HCT116 (cell line): ENCODE results near the gene MARCHF2. TPM values are rescaled to one million over a fixed set of nuclear protein-coding genes. Genes with fewer than 3 reads are reported as not detected.

Source experiments
- ATAC-seq: fragments of 200-7000 bp; cut with Tn5 transposase; 2 replicates; pipeline ENCODE4 v1.9.1; 2020; ENCODE audit warnings: mild to moderate bottlenecking, moderate library complexity
- BruUV-seq: library from RNA; stranded (reverse); fragments of 400-500 nt; replicated peaks from 2 replicates; lab custom pipeline; 2021; lab: Mats Ljungman, UMichigan
- CTCF ChIA-PET: fragments of 300-600 bp; sonication (Branson Sonifier 250); formaldehyde crosslinking; loops from one replicate; lab custom pipeline; 2021; ENCODE audit warnings: antibody characterized with exemption; lab: Charles Lee
- POLR2A ChIA-PET: fragments of 300-600, 350-600 bp; sonication (Branson Sonifier 250); formaldehyde crosslinking; loops from one replicate; lab custom pipeline; 2021; ENCODE audit warnings: antibody characterized with exemption; lab: Charles Lee
- RAD21 ChIA-PET, 2 experiments: fragments of 300-600 bp; sonication (Branson Sonifier 250); formaldehyde crosslinking; loops; one replicate each; lab custom pipeline; 2023; ENCODE audit warnings: low total read pairs in 2 of 2; ENCODE audit not compliant: uncharacterized antibody in 2 of 2, unreplicated experiment in 2 of 2, low non-redundant PET in 1 of 2; lab: Charles Lee
- DNase-seq: peaks from one replicate; pipeline ENCODE4 v3.0.0-alpha.2; 2010; ENCODE audit warnings: low read depth, low spot score
- H2AFZ ChIP-seq: fragments of 200-600 bp; shearing (Covaris generic), sonication (generic); 2 replicates; pipeline ENCODE4 v1.6.1; 2017; ENCODE audit warnings: low read depth, mixed run types, mixed read lengths, antibody characterized with exemption, low read length; ENCODE audit not compliant: poor library complexity, severe bottlenecking
- H3K27ac ChIP-seq: 2 replicates; pipeline ENCODE4 v1.5.1; 2012; ENCODE audit warnings: low read depth, low read length
- H3K27me3 ChIP-seq: fragments of 200-600 bp; sonication (generic); 2 replicates; pipeline ENCODE4 v1.6.1; 2016; ENCODE audit warnings: mixed run types, low read length, mixed read lengths; ENCODE audit not compliant: insufficient read depth
- H3K36me3 ChIP-seq, 2 experiments: fragments of 200-500 bp in 1 of 2; fragments of 200-600 bp in 1 of 2; sonication (Bioruptor generic) in 1 of 2; sonication (generic) in 1 of 2; 2 replicates each; pipeline versions ENCODE4 v1.5.1 to v1.6.1; 2014 to 2016; ENCODE audit warnings: low read length in 2 of 2, inconsistent platforms in 1 of 2, mixed read lengths in 1 of 2, mixed run types in 1 of 2; ENCODE audit not compliant: insufficient read depth in 2 of 2, control insufficient read depth in 1 of 2
- H3K4me1 ChIP-seq, 2 experiments: fragments of 200-600 bp in 1 of 2; sonication (generic) in 1 of 2; 2 replicates each; pipeline versions ENCODE4 v1.5.1 to v1.6.1; 2012 to 2017; ENCODE audit warnings: low read length in 2 of 2, inconsistent platforms in 1 of 2, mild to moderate bottlenecking in 1 of 2, mixed read lengths in 1 of 2, mixed run types in 1 of 2, moderate library complexity in 1 of 2; ENCODE audit not compliant: insufficient read depth in 2 of 2, control insufficient read depth in 1 of 2
- H3K4me2 ChIP-seq: fragments of 200-600 bp; sonication (generic); 2 replicates; pipeline ENCODE4 v1.6.1; 2017; ENCODE audit warnings: mixed run types, low read length, mixed read lengths
- H3K4me3 ChIP-seq, 2 experiments: fragments of 200-600 bp in 1 of 2; sonication (generic) in 1 of 2; replicated peaks in 1 of 2; 2 replicates each; pipeline ENCODE4 v1.5.1; 2011 to 2016; ENCODE audit warnings: low read length in 2 of 2, control low read depth in 1 of 2, low read depth in 1 of 2, mild to moderate bottlenecking in 1 of 2, mixed read lengths in 1 of 2, mixed run types in 1 of 2
- H3K79me2 ChIP-seq: fragments of 200-600 bp; sonication (generic); 2 replicates; pipeline ENCODE4 v1.6.1; 2017; ENCODE audit warnings: mild to moderate bottlenecking, mixed run types, low read length, moderate library complexity, mixed read lengths; ENCODE audit not compliant: insufficient read depth
- H3K9ac ChIP-seq: fragments of 200-600 bp; sonication (generic); 2 replicates; pipeline ENCODE4 v1.6.1; 2016; ENCODE audit warnings: low read length, mixed read lengths
- H3K9me2 ChIP-seq: fragments of 200-600 bp; sonication (generic), shearing (Covaris generic); 2 replicates; pipeline ENCODE4 v1.6.1; 2017; ENCODE audit warnings: mixed run types, mild to moderate bottlenecking, moderate library complexity; ENCODE audit not compliant: insufficient read depth
- H3K9me3 ChIP-seq, 2 experiments: fragments of 200-500 bp in 1 of 2; fragments of 200-600 bp in 1 of 2; sonication (Bioruptor generic) in 1 of 2; sonication (generic) in 1 of 2; 2 replicates each; pipeline ENCODE4 v1.6.1; 2014 to 2017; ENCODE audit warnings: low read length in 2 of 2, mixed read lengths in 2 of 2, inconsistent platforms in 1 of 2, low read depth in 1 of 2, mild to moderate bottlenecking in 1 of 2, mixed run types in 1 of 2, moderate library complexity in 1 of 2; ENCODE audit not compliant: control insufficient read depth in 1 of 2, insufficient read depth in 1 of 2
- H4K20me1 ChIP-seq: fragments of 200-600 bp; sonication (generic), shearing (Covaris generic); 2 replicates; pipeline ENCODE4 v1.6.1; 2017; ENCODE audit warnings: mixed run types, mild to moderate bottlenecking, moderate library complexity; ENCODE audit not compliant: insufficient read depth
- CBX3 ChIP-seq: IDR thresholded peaks from 2 replicates; pipeline ENCODE4 v1.6.1; 2012; ENCODE audit warnings: low read depth
- CEBPB ChIP-seq: IDR thresholded peaks from 2 replicates; pipeline ENCODE4 v1.6.1; 2012; ENCODE audit warnings: low read depth
- CTCF ChIP-seq, 3 experiments: fragments of 200-600 bp in 1 of 3; sonication (generic) in 1 of 3; IDR thresholded peaks in 2 of 3; conservative IDR thresholded peaks in 1 of 3; 2 replicates each; pipeline ENCODE4 v1.5.1; 2012 to 2017; ENCODE audit warnings: low read depth in 2 of 3, low read length in 2 of 3, antibody characterized with exemption in 1 of 3, borderline replicate concordance in 1 of 3, control low read depth in 1 of 3, mild to moderate bottlenecking in 1 of 3, mixed read lengths in 1 of 3, mixed run types in 1 of 3, moderate library complexity in 1 of 3; ENCODE audit not compliant: insufficient read depth in 1 of 3
- EGR1 ChIP-seq: IDR thresholded peaks from 2 replicates; pipeline ENCODE4 v1.6.1; 2012; ENCODE audit warnings: low read depth
- SRF ChIP-seq: IDR thresholded peaks from 2 replicates; pipeline ENCODE4 v1.6.1; 2012; ENCODE audit warnings: low read depth
- intact Hi-C: fragments of 100-400 bp; cut with micrococcal nuclease; formaldehyde crosslinking; loops from 2 replicates; pipeline ENCODE4 v1.10.0; 2022
- total RNA-seq: library from RNA; stranded (reverse); gene quantifications from one replicate; pipeline ENCODE4 v1.2.1, GENCODE V29; 2021; ENCODE audit not compliant: unreplicated experiment

The MARCHF2 gene
- total RNA-seq, 1 experiment from 2014 or later, result 22.5 TPM

GRCh38 chr19:8392017-8392591 is 21.0 kb upstream of the MARCHF2 start:
- Histone ChIP-seq H3K79me2 (peaks cover 56% of the 10 kb centered on the region), H2AFZ (no peak overlapping the region), H3K36me3 (no peaks in the 10 kb centered on the region; a peak in 1 of 4 replicates), H3K4me2 (peak overlapping the region; percentile 86; the same call in 1 of the 2 replicates), H3K4me3 (no peak overlapping the region), H3K9me2 (no peaks in the 10 kb centered on the region), H3K9ac (no peak overlapping the region), H3K27ac (no peak overlapping the region; the same call in 1 of the 2 replicates), H3K27me3 (no peaks in the 10 kb centered on the region), H4K20me1 (no peaks in the 10 kb centered on the region; the same call in 1 of the 2 replicates), H3K9me3 (no peaks in the 10 kb centered on the region), H3K4me1 (peaks cover 7 to 30% of the 10 kb centered on the region in 2 experiments; a peak in 3 of 4 replicates)
- DNase-seq, result no peak
- TF ChIP-seq CTCF (IDR thresholded peaks at IDR 0.05 in 2 of 3, conservative IDR thresholded peaks at IDR 0.05 in 1 of 3; ENCODE audit: borderline replicate concordance in 1 of 3, insufficient read depth in 1 of 3, low read depth in 2 of 3, low read length in 2 of 3), result no peak
- no peak for TF ChIP-seq EGR1
- TF ChIP-seq CEBPB, result no peak
- no peak for TF ChIP-seq CBX3
- no peak for TF ChIP-seq SRF
- no TSS peak for BruUV-seq
- ChIA-PET POLR2A (interaction anchor here (2.6 kb wide), 1 partner anchor 21 kb away, joined by 20 read pairs; the partner anchor contains the start of gene MARCHF2), RAD21 (no interaction called here), CTCF (interaction anchor here (0.9 kb wide), 1 partner anchor 57 kb away, joined by 3 read pairs; no protein-coding TSS in a partner anchor)
- intact Hi-C loops, result no loop called here
- no peak for ATAC-seq
